WTC11 (cell line): ENCODE measurements around the gene DNAAF9.

ENCODE experiments used
- FOXP1 ChIP-seq: sonication (generic); formaldehyde crosslinking; IDR thresholded peaks from 2 replicates; pipeline ENCODE4 v1.8.0; 2022; ENCODE audit warnings: missing genetic modification reagents, mild to moderate bottlenecking, moderate library complexity, borderline replicate concordance
- OVOL2 ChIP-seq: fragments of 250-450 bp; sonication (Bioruptor Pico); IDR thresholded peaks from 2 replicates; pipeline ENCODE4 v1.9.0; 2021; ENCODE audit warnings: mild to moderate bottlenecking, borderline replicate concordance
- SMAD4 ChIP-seq: sonication (generic); formaldehyde crosslinking; IDR thresholded peaks from 2 replicates; pipeline ENCODE4 v1.8.0; 2022; ENCODE audit warnings: mild to moderate bottlenecking, missing genetic modification reagents
- SP1 ChIP-seq: sonication (generic); formaldehyde crosslinking; conservative IDR thresholded peaks from 2 replicates; pipeline ENCODE4 v1.8.1; 2022; ENCODE audit warnings: missing genetic modification reagents
- ZNF423 ChIP-seq: fragments of 250-450 bp; sonication (Bioruptor Pico); IDR thresholded peaks from 2 replicates; pipeline ENCODE4 v2.1.2; 2022; ENCODE audit warnings: mild to moderate bottlenecking, moderate library complexity

DNA sequence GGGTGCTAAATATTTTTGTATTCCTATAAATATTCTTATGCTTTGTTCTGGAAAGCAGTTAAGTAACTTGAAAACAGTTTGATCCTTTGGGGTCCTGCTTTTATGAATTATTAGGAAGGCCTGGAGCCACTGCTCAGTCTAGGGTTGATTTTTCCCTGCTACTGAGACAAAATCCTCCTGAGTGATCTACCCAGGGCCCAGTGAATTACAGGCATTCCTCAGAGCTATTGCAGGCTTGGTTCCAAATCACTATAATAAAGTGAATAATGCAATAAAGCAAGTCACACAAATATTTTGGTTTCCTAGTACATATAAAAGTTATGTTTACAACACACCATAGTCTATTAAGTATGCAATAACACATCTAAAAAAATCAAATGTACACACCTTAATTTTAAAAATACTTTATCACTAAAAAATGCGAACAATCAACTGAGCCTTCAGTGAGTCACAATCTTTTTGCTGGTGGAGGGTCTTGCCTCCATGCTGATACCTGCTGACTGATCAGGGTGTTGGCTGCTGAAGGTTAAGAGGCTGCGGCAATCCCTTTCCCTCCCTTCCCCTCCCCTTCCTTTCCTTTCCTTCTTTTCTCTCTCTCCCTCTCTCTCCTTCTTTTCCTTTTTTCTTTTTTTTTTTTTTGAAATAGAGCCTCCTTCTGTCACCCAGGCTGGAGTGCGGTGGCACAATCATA is 43.0 kb downstream of the DNAAF9 start:
- TF ChIP-seq ZNF423 (CRISPR knock-in tag) (no peak), FOXP1 (CRISPR knock-in tag) (no peak), OVOL2 (no peak), SP1 (CRISPR knock-in tag) (no peak), SMAD4 (CRISPR knock-in tag) (no peak)
